HepG2 (cell line): ENCODE data around the gene AKAP8. TPM values are rescaled to one million over a fixed set of nuclear protein-coding genes. Genes with fewer than 3 reads are reported as not detected.

Experiments
- ATAC-seq: fragments of 200-7000 bp; cut with Tn5 transposase; 3 replicates; pipeline ENCODE4 v1.9.1; 2020; ENCODE audit warnings: mild to moderate bottlenecking, moderate library complexity
- BruUV-seq: library from RNA; stranded (reverse); fragments of 400-500 nt; replicated peaks from 2 replicates; lab custom pipeline; 2021; lab: Mats Ljungman, UMichigan
- CTCF ChIA-PET: fragments of 300-600 bp; formaldehyde crosslinking; extraction: SDS; loops from one replicate; lab custom pipeline; 2021; ENCODE audit warnings: low total read pairs, inconsistent platforms, low intra/inter-chr PET ratio; lab: Yijun Ruan, JAX
- POLR2A ChIA-PET: fragments of 350-600 bp; sonication (Branson Sonifier 250); formaldehyde crosslinking; loops from one replicate; lab custom pipeline; 2020; ENCODE audit warnings: antibody characterized with exemption, inconsistent platforms; lab: Yijun Ruan, JAX
- DNase-seq: peaks from one replicate; pipeline ENCODE4 v3.0.0-alpha.2; 2015; ENCODE audit warnings: low spot score
- FAIRE-seq: peaks from 3 replicates; lab custom pipeline; 2011; peaks lifted over from hg19 to GRCh38; lab: Jason Lieb, UNC
- H2AFZ ChIP-seq: one replicate; pipeline ENCODE4 v1.6.1; 2011; ENCODE audit warnings: low read length, inconsistent platforms
- H3K27ac ChIP-seq: fragments of 300-600 bp; 3 replicates; pipeline ENCODE4 v1.8.0; 2011; ENCODE audit warnings: mixed run types, mild to moderate bottlenecking, mixed read lengths, low read length, inconsistent platforms; ENCODE audit not compliant: insufficient read depth; ENCODE audit errors: extremely low read length
- H3K27me3 ChIP-seq, 2 experiments: fragments of 200-600 bp in 1 of 2; 2 replicates in 1 of 2; 3 replicates in 1 of 2; pipeline versions ENCODE4 v1.6.0 to v1.8.0; 2011; ENCODE audit warnings: low read length in 2 of 2, mild to moderate bottlenecking in 2 of 2, moderate library complexity in 2 of 2, inconsistent platforms in 1 of 2; ENCODE audit not compliant: insufficient read depth in 2 of 2, control insufficient read depth in 1 of 2
- H3K36me3 ChIP-seq, 2 experiments: fragments of 200-600 bp in 1 of 2; replicated peaks in 1 of 2; 2 replicates in 1 of 2; 3 replicates in 1 of 2; pipeline versions ENCODE4 v1.5.1 to v1.8.0; 2011; ENCODE audit warnings: low read length in 2 of 2, inconsistent platforms in 1 of 2; ENCODE audit not compliant: insufficient read depth in 2 of 2, control insufficient read depth in 1 of 2
- H3K4me1 ChIP-seq: 2 replicates; pipeline ENCODE4 v1.5.1; 2012; ENCODE audit warnings: low read length, inconsistent platforms; ENCODE audit not compliant: insufficient read depth
- H3K4me2 ChIP-seq: 2 replicates; pipeline ENCODE4 v1.6.0; 2011; ENCODE audit warnings: low read depth, low read length, inconsistent platforms
- H3K4me3 ChIP-seq, 3 experiments: fragments of 200-600 bp in 1 of 3; sonication (generic), shearing (Covaris generic) in 1 of 3; replicated peaks in 1 of 3; 2 replicates each; pipeline ENCODE4 v1.5.1; 2011 to 2016; ENCODE audit warnings: low read length in 3 of 3, inconsistent platforms in 2 of 3, low read depth in 2 of 3, mild to moderate bottlenecking in 2 of 3, control low read depth in 1 of 3, mixed read lengths in 1 of 3; ENCODE audit not compliant: insufficient read depth in 1 of 3
- H3K79me2 ChIP-seq: one replicate; pipeline ENCODE4 v1.6.1; 2011; ENCODE audit warnings: low read length, inconsistent platforms; ENCODE audit not compliant: insufficient read depth
- H3K9ac ChIP-seq: 2 replicates; pipeline ENCODE4 v1.6.0; 2011; ENCODE audit warnings: mild to moderate bottlenecking, low read depth, low read length, inconsistent platforms; ENCODE audit not compliant: insufficient read depth
- H3K9me3 ChIP-seq: 2 replicates; pipeline ENCODE4 v1.5.1; 2012; ENCODE audit warnings: mild to moderate bottlenecking, low read length
- H4K20me1 ChIP-seq: 2 replicates; pipeline ENCODE4 v1.6.0; 2011; ENCODE audit warnings: inconsistent platforms, mild to moderate bottlenecking, low read length, moderate library complexity; ENCODE audit not compliant: insufficient read depth
- AGO2 ChIP-seq: fragments of 200-400 bp; formaldehyde crosslinking; optimal IDR thresholded peaks from 2 replicates; pipeline ENCODE3; 2017; ENCODE audit warnings: mild to moderate bottlenecking, low read depth, low read length, moderate library complexity
- BCL6 ChIP-seq: IDR thresholded peaks from 2 replicates; pipeline ENCODE4 v1.6.1; 2016; ENCODE audit warnings: missing genetic modification reagents, missing compliant biosample characterization
- MAFF ChIP-seq: IDR thresholded peaks from 2 replicates; pipeline ENCODE4 v1.6.1; 2011; ENCODE audit warnings: low read depth, low read length, improper control_type of control experiment
- MAFK ChIP-seq, 2 experiments: IDR thresholded peaks in 1 of 2; conservative IDR thresholded peaks in 1 of 2; 2 replicates each; pipeline ENCODE4 v1.6.1; 2011; ENCODE audit warnings: improper control_type of control experiment in 2 of 2, low read length in 2 of 2
- MBNL3 ChIP-seq: fragments of 250-450 bp; sonication (Bioruptor Pico); conservative IDR thresholded peaks from 2 replicates; pipeline ENCODE4 v1.8.0; 2022; ENCODE audit warnings: mild to moderate bottlenecking, inconsistent platforms
- ONECUT2 ChIP-seq: sonication (generic); formaldehyde crosslinking; IDR thresholded peaks from 2 replicates; pipeline ENCODE4 v1.4.0; 2020; ENCODE audit warnings: missing genetic modification reagents
- SAP130 ChIP-seq: IDR thresholded peaks from 2 replicates; pipeline ENCODE4 v1.6.1; 2016; ENCODE audit warnings: low read depth
- XBP1 ChIP-seq: sonication (generic); formaldehyde crosslinking; IDR thresholded peaks from 2 replicates; pipeline ENCODE4 v1.5.0; 2020; ENCODE audit warnings: missing genetic modification reagents
- ZNF337 ChIP-seq: sonication (generic); formaldehyde crosslinking; IDR thresholded peaks from 2 replicates; pipeline ENCODE4 v1.5.1; 2020; ENCODE audit warnings: missing genetic modification reagents, low read depth, mild to moderate bottlenecking, borderline replicate concordance
- ZNF431 ChIP-seq: sonication (generic); formaldehyde crosslinking; IDR thresholded peaks from 2 replicates; pipeline ENCODE4 v1.9.0; 2022; ENCODE audit warnings: missing genetic modification reagents, low read depth, mild to moderate bottlenecking, borderline replicate concordance
- ZNF770 ChIP-seq: sonication (generic); formaldehyde crosslinking; IDR thresholded peaks from 2 replicates; pipeline ENCODE4 v1.5.0; 2020; ENCODE audit warnings: mild to moderate bottlenecking, missing genetic modification reagents
- ZNF780A ChIP-seq: sonication (generic); formaldehyde crosslinking; IDR thresholded peaks from 2 replicates; pipeline ENCODE4 v1.8.0; 2022; ENCODE audit warnings: mild to moderate bottlenecking, missing genetic modification reagents, moderate library complexity
- WGBS: methylation state at CpG from one replicate; pipeline ENCODE4 v1.1.6; 2017; ENCODE audit warnings: low lambda C conversion rate; 5-methylcytosine and 5-hydroxymethylcytosine counted together
- in situ Hi-C: cut with HindIII; loops from 2 replicates; pipeline ENCODE4 v1.10.0; 2017; ENCODE audit warnings: low pct_unique_long_range_greater_than_20kb; ENCODE audit not compliant: extremely low pct_ligation_motif_present
- intact Hi-C: fragments of 100-400 bp; cut with micrococcal nuclease; formaldehyde crosslinking; loops from one replicate; pipeline ENCODE4 v1.10.0; 2022; ENCODE audit not compliant: unreplicated experiment
- polyA plus RNA-seq, 8 experiments: library from polyadenylated mRNA; depleted of rRNA in 3 of 8; stranded (reverse) in 7 of 8; unstranded in 1 of 8; fragments of >200 nt; fragmentation: Illumina TruSeq in 4 of 8; extraction: Trizol in 4 of 8; gene quantifications; 2 replicates each; pipeline versions ENCODE4 v1.2.1 to v1.2.3, GENCODE V29; 2011 to 2016; ENCODE audit warnings: low read depth in 4 of 8, missing spikeins in 1 of 8, mixed read lengths in 1 of 8; ENCODE audit not compliant: insufficient read depth in 1 of 8
- total RNA-seq, 5 experiments: library from RNA; depleted of rRNA; stranded (reverse); fragments of >200 nt; fragmentation: Illumina TruSeq; extraction: Trizol; gene quantifications; 2 replicates each; pipeline ENCODE4 v1.2.3, GENCODE V29; 2016; ENCODE audit warnings: low read depth in 1 of 5
- TF ChIP-seq, protein P1 (sequence below): sonication (generic); formaldehyde crosslinking; IDR thresholded peaks from 2 replicates; pipeline ENCODE4 v1.4.0; 2020; ENCODE audit warnings: missing genetic modification reagents
- TF ChIP-seq, protein P2 (sequence below): sonication (generic); formaldehyde crosslinking; IDR thresholded peaks from 2 replicates; pipeline ENCODE4 v1.4.0; 2020; ENCODE audit warnings: missing genetic modification reagents
- TF ChIP-seq, protein P3 (sequence below): sonication (generic); formaldehyde crosslinking; IDR thresholded peaks from 2 replicates; pipeline ENCODE4 v1.5.1; 2020; ENCODE audit warnings: mild to moderate bottlenecking, missing genetic modification reagents, moderate library complexity

AKAP8 gene
- total and polyA plus RNA-seq, 2 of the 13 experiments (the other 11 are each of a cell fraction or from before 2014, with no cell fraction given): 15.9 to 22.1 TPM

DNA sequence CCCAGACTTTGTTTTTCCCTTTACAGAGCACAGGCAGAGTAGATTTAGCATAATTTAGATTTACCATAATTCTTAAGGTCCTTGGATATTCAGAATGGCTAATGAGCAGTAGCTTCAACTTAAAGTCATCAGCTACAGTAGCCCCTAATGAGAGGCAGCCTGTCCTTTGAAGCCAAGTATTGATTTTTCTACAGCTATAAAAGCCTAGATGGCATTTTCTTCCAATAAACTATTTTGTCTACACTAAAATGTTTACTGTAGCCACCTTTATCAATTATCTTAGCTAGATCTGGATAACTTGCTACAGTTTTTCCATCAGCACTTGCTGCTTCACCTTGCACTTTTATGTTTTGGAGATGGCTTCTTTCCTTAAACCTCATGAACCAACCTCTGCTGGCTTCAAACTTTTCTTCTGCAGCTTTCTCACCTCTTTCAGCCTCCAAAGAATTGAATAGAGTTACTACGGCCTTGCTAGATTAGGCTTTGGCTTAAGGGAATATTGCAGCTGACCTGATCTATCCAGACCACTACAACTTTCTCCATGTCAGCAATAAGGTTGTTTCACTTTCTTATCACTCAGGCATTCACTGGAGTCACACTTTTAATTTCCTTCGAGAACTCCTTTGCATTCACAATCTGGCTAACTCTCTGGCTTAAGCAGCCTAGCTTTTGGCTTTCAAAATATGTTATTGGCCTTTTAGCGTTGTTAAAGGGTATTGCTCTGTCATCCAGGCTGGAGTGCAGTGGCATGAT, 73.8 kb downstream of the AKAP8 start:
- POLR2A ChIA-PET: interaction anchor here (1.1 kb wide), 1 partner anchor 8 kb away, joined by 3 read pairs; no protein-coding TSS in a partner anchor
- H3K27me3 ChIP-seq: no peaks in the 10 kb centered on the region
- H3K36me3 ChIP-seq: no peaks in the 10 kb centered on the region
- intact Hi-C loops: no loop called here
- CTCF ChIA-PET: no interaction called here
- TF ChIP-seq MAFK (conservative IDR thresholded peaks at IDR 0.05 in 1 of 2, IDR thresholded peaks at IDR 0.05 in 1 of 2; ENCODE audit: low read length in 2 of 2) (peak; percentile 46 to 47; a peak in 2 of 4 replicates), SAP130 (CRISPR knock-in tag) (no peak), AGO2 (no peak), MAFF (0 out of 2 replicates have a peak, but pooled peaks have one; percentile 17), ZNF780A (CRISPR knock-in tag) (no peak), MBNL3 (CRISPR knock-in tag) (no peak), XBP1 (CRISPR knock-in tag) (no peak), BCL6 (peak; percentile 45), ZNF770 (peak; percentile 61; the same call in 1 of the 2 replicates), ZNF337 (CRISPR knock-in tag) (no peak), ONECUT2 (peak; percentile 55; the same call in 1 of the 2 replicates), ZNF431 (CRISPR knock-in tag) (no peak)
- TF ChIP-seq, protein P1, sequence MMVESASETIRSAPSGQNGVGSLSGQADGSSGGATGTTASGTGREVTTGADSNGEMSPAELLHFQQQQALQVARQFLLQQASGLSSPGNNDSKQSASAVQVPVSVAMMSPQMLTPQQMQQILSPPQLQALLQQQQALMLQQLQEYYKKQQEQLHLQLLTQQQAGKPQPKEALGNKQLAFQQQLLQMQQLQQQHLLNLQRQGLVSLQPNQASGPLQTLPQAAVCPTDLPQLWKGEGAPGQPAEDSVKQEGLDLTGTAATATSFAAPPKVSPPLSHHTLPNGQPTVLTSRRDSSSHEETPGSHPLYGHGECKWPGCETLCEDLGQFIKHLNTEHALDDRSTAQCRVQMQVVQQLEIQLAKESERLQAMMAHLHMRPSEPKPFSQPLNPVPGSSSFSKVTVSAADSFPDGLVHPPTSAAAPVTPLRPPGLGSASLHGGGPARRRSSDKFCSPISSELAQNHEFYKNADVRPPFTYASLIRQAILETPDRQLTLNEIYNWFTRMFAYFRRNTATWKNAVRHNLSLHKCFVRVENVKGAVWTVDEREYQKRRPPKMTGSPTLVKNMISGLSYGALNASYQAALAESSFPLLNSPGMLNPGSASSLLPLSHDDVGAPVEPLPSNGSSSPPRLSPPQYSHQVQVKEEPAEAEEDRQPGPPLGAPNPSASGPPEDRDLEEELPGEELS (CRISPR knock-in tag): no peak
- TF ChIP-seq, protein P2, sequence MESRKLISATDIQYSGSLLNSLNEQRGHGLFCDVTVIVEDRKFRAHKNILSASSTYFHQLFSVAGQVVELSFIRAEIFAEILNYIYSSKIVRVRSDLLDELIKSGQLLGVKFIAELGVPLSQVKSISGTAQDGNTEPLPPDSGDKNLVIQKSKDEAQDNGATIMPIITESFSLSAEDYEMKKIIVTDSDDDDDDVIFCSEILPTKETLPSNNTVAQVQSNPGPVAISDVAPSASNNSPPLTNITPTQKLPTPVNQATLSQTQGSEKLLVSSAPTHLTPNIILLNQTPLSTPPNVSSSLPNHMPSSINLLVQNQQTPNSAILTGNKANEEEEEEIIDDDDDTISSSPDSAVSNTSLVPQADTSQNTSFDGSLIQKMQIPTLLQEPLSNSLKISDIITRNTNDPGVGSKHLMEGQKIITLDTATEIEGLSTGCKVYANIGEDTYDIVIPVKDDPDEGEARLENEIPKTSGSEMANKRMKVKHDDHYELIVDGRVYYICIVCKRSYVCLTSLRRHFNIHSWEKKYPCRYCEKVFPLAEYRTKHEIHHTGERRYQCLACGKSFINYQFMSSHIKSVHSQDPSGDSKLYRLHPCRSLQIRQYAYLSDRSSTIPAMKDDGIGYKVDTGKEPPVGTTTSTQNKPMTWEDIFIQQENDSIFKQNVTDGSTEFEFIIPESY (CRISPR knock-in tag): no peak
- TF ChIP-seq, protein P3, sequence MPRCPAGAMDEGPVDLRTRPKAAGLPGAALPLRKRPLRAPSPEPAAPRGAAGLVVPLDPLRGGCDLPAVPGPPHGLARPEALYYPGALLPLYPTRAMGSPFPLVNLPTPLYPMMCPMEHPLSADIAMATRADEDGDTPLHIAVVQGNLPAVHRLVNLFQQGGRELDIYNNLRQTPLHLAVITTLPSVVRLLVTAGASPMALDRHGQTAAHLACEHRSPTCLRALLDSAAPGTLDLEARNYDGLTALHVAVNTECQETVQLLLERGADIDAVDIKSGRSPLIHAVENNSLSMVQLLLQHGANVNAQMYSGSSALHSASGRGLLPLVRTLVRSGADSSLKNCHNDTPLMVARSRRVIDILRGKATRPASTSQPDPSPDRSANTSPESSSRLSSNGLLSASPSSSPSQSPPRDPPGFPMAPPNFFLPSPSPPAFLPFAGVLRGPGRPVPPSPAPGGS (CRISPR knock-in tag): no peak
- ATAC-seq (no peak), FAIRE-seq (no peak), DNase-seq (no peak)
- no peak overlapping the region for H3K9ac ChIP-seq
- H3K9me3 ChIP-seq: no peaks in the 10 kb centered on the region
- no peak overlapping the region for H3K4me3 ChIP-seq
- H3K4me1 ChIP-seq: peaks cover 94% of the 10 kb centered on the region
- in situ Hi-C loops: no loop called here
- WGBS: 80% methylated on average over 3 of the region's 3 CpGs
- BruUV-seq: TSS peak; percentile 19
- peak overlapping the region; percentile 14 for H3K27ac ChIP-seq
- no peak overlapping the region; the same call in 1 of the 2 replicates for H3K4me2 ChIP-seq
- H2AFZ ChIP-seq: no peak overlapping the region
- H3K79me2 ChIP-seq: peaks cover 89% of the 10 kb centered on the region
- peaks cover 72% of the 10 kb centered on the region for H4K20me1 ChIP-seq
